Mucosa of gallbladder (tissue), 1 donor: Measurements from ENCODE around the gene ABL1. TPM values are rescaled to one million over a fixed set of nuclear protein-coding genes. Genes with fewer than 3 reads are reported as not detected.

ENCODE experiments used
- DNase-seq: peaks from one replicate; pipeline ENCODE4 v3.0.0-alpha.2; 2020; ENCODE audit warnings: low spot score
- total RNA-seq: library from RNA; stranded (reverse); gene quantifications from one replicate; pipeline ENCODE4 v1.2.1, GENCODE V29; 2021
- donor health status: DM: no; HTN: no; CAD: no.

The ABL1 gene
- total RNA-seq, 1 donor from 2014 or later = 85.9 TPM

- DNase-seq = no peak
Measured at GRCh38 chr9:130918101-130918825, 83.2 kb downstream of the ABL1 start.

- no peak for DNase-seq
Measured at GRCh38 chr9:130918826-130919558, 83.9 kb downstream of the ABL1 start.

GRCh38 chr9:130919559-130920145, 84.6 kb downstream of the ABL1 start:
- DNase-seq = no peak

DNA sequence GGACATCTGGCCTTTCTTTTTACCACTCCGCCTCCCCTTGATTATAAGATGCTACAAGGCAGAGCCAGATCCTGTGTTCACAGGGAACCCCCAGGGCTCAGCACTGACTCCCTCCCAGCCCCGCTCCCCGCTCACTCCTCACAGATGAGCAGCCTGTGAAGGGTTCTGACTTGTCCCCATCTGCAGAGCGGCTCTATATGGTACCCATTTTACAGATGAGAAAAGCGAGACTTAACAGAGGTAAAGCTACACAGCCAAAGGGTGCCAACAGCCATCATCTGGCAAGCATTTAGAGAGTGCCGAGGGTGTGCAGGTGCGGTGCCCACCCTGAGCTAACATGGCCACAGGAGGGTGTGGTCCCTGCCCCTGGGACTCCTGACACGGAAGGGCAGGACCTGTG, 85.2 kb downstream of the ABL1 start:
- DNase-seq = no peak

GRCh38 chr9:130920762-130921299, 85.8 kb downstream of the ABL1 start:
- DNase-seq = no peak

- DNase-seq = no peak
Measured at GRCh38 chr9:130921300-130921988, 86.4 kb downstream of the ABL1 start.

GRCh38 chr9:130921989-130922892, 87.2 kb downstream of the ABL1 start:
- DNase-seq = no peak

DNA sequence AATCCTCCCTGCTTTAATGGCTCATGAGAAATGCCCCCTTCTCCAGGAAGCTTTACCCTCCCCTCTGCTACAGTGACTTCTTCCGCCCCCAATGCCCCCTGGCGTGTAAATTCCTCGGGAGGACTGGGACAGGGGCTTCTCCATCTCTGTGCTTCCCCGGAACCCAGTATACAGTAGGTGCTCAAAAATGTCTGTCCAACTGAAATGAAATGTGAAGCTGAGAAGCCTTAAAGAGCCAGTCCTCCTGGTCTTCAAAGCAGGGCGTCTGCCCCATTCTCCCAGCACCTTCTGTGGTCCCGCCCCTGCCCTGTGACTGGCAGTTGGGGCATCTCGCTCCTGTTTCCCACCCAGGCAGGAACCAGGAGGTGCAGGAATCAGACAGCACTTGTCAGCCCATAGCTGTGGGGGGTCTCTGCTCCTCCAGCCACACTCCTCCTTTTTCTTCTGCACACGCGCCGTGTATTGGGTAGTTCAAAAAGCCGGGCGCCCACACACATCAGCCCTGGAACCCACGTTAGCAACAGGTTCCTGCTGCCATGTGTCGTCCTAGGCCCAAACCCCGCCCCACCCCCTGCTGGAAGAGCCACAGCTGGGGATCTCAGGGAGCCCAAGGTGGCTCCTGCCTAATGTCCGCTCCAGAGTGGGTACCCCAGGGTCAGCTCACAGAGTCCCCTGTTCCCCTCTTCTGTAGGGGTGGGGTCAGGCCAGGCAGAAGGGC, 88.0 kb downstream of the ABL1 start:
- DNase-seq = no peak

GRCh38 chr9:130923611-130924447, 88.8 kb downstream of the ABL1 start:
- no peak for DNase-seq

DNA sequence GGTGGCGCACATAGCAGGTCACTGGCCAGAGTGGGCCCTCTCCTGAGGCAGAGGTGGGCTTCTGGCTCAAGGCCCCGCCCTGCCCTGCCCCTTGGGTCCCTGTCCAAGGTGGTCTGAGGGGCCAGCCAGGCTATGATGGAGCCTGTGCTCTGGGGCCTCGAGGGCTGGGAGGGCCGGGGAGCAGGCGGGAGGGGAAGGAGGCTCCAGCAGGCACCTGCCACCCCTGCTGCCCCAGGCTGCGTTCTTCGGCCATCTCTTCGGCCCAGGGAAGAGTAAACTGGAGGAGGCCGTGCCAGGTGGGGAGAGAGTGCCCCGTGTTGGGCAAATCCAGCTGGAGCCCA, 89.4 kb downstream of the ABL1 start:
- DNase-seq = no peak

- no peak for DNase-seq
Measured at GRCh38 chr9:130925050-130925678, 90.1 kb downstream of the ABL1 start.

DNA sequence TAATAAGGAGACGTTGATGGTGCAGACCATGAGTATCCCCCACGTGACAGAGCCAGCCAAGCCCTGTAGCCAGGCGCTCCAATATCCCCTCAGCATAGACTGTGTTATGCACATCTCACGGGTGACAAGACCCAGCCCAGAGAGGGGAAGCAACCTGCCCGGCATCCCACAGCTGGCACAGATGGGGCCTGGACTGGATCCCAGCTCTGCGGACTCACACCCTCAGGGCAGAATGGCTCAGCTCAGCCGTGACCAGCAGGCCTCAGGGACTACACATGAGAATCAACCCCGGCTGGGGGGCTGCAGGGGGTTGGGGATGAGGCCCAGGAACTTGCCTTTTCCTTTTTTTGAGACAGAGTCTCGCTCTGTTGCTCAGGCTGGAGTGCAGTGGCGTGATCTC, 92.3 kb downstream of the ABL1 start:
- DNase-seq = no peak

- DNase-seq = peak; percentile 66
Measured at GRCh38 chr9:130927995-130928900, 93.2 kb downstream of the ABL1 start.

DNA sequence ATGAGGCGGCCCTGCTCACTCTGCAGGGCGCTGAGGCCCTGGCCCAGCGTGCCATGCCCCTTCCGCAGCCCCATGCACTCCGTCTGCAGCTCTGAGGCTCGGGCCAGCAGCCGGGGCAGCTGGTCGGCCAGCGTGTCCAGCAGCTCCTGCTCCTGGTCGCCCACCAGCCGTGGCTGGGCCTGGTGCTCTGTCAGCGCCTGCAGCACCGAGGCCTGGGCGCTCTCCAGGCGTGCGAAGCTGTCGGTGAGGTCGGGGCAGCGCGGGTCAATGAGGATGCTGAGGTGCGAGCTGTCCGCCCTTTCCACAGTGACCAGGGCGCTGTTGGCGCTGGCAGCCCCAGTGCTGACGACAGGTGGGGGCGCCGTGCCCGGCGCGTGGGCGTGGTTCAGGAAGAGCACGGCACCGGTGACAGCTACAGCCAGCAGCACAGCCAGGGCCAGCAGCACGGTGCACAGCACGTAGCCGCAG, 94.6 kb downstream of the ABL1 start:
- DNase-seq = no peak

GRCh38 chr9:130930132-130930803, 95.2 kb downstream of the ABL1 start:
- DNase-seq = no peak

DNA sequence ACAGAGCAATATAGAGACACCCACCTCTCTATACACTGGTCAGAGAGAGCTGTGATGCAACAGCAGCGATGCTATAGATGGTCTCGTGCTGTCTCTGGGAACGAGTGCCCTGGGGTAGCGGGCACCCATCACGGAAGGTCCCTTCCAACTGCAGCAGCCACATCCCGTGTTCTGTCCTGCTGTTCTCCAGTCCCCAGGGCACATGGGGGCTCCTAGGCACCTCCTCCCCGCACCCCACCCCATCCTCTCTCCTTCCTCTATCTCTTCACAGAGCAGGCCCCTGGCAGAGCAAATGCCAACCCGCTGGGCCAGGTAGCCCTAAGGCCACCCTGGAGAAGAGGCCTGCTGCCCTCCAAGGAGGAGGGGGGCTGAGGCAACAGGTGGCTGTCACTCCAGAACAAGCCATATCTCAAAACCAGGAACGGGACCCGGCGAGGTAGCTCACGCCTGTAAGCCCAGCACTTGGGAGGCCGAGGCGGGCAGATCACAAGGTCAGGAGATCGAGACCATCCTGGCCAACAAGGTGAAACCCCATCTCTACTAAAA, 95.8 kb downstream of the ABL1 start:
- DNase-seq = no peak
